OCI-LY7 (cell line): ENCODE measurements around the gene NAT16.

Experiments
- CTCF ChIP-seq: fragments of 200-600 bp; sonication (generic); conservative IDR thresholded peaks from 2 replicates; pipeline ENCODE4 v1.5.1; 2014; ENCODE audit warnings: mild to moderate bottlenecking, antibody characterized with exemption, low read length, moderate library complexity, mixed read lengths
- EZH2phosphoT487 ChIP-seq: fragments of 200-600 bp; sonication (generic); IDR thresholded peaks from 2 replicates; pipeline ENCODE4 v1.6.1; 2018; ENCODE audit warnings: low read depth, borderline replicate concordance, mild to moderate bottlenecking, mixed run types, antibody characterized with exemption, low read length, moderate library complexity, mixed read lengths

DNA sequence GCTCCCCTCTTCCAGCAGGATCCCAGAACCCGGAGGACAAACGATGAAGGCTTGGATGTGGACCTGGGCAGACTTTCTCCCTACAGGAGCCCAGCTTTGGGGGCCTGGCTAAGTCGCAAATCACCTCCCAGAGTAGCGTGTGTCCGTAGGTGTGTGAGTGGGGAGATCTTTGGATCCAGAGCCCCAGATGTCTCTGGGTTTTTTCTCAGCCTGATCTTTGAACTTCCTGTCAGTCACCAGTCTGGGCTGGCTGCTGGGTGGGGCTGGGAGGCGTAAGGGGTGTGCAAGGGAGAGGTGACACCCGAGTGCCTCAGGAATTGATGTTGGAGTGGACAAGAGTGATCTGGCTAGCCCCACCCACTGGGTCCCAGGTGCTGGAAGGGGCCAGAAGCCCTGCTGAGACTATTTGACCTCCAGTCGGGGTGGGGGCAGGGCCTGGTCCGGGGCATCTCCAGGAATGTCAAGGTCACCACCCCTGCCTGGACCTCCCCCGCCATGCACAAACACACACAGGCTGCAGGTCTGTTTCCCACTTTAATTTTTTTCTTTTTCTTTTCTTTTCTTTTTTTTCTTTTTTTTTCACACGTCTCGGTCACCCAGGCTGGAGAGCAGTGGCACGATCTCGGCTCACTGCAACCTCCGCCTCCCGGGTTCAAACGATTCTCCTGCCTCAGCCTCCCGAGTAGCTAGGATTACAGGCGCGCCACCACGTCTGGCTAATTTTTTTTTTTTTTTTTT lies 20.9 kb upstream of the NAT16 start, which contains the start of gene MOGAT3:
- no peak for TF ChIP-seq CTCF
- no peak for TF ChIP-seq EZH2phosphoT487
